H9 (cell line): ENCODE data around the gene IGLL1. TPM values are rescaled to one million over a fixed set of nuclear protein-coding genes. Genes with fewer than 3 reads are reported as not detected.

ENCODE experiments used
- DNase-seq: peaks from one replicate; pipeline ENCODE4 v3.0.0-alpha.2; 2017
- H2AFZ ChIP-seq: one replicate; pipeline ENCODE4 v1.6.1; 2013; ENCODE audit warnings: mild to moderate bottlenecking, low read length, control low read depth, moderate library complexity
- H2AK5ac ChIP-seq: 2 replicates; pipeline ENCODE4 v1.6.1; 2013; ENCODE audit warnings: low read length, control low read depth, mixed read lengths; ENCODE audit not compliant: insufficient read length
- H2BK120ac ChIP-seq: one replicate; pipeline ENCODE4 v1.6.1; 2013; ENCODE audit warnings: low read depth, mild to moderate bottlenecking, low read length, control low read depth, inconsistent platforms; ENCODE audit not compliant: poor library complexity, severe bottlenecking
- H2BK12ac ChIP-seq: 2 replicates; pipeline ENCODE4 v1.6.1; 2013; ENCODE audit warnings: low read length, control low read depth, mixed read lengths, low read depth; ENCODE audit not compliant: insufficient read length
- H2BK15ac ChIP-seq: 2 replicates; pipeline ENCODE4 v1.6.1; 2013; ENCODE audit warnings: low read depth, low read length, control low read depth
- H2BK20ac ChIP-seq: one replicate; pipeline ENCODE4 v1.6.1; 2013; ENCODE audit warnings: low read depth, mild to moderate bottlenecking, low read length, control low read depth, inconsistent platforms; ENCODE audit not compliant: poor library complexity, severe bottlenecking
- H2BK5ac ChIP-seq: 2 replicates; pipeline ENCODE4 v1.6.1; 2013; ENCODE audit warnings: low read length, control low read depth, mixed read lengths; ENCODE audit not compliant: insufficient read length
- H3K14ac ChIP-seq: 2 replicates; pipeline ENCODE4 v1.6.1; 2013; ENCODE audit warnings: low read length, control low read depth; ENCODE audit not compliant: insufficient read depth
- H3K18ac ChIP-seq: 2 replicates; pipeline ENCODE4 v1.6.1; 2013; ENCODE audit warnings: low read depth, mild to moderate bottlenecking, mixed read lengths, low read length, control low read depth; ENCODE audit not compliant: insufficient read length
- H3K23ac ChIP-seq: 2 replicates; pipeline ENCODE4 v1.6.1; 2013; ENCODE audit warnings: low read length, control low read depth, mixed read lengths, low read depth; ENCODE audit not compliant: insufficient read length
- H3K23me2 ChIP-seq: 2 replicates; pipeline ENCODE4 v1.6.1; 2013; ENCODE audit warnings: low read depth, mild to moderate bottlenecking, mixed read lengths, low read length, control low read depth; ENCODE audit not compliant: insufficient read length, poor library complexity, severe bottlenecking
- H3K27ac ChIP-seq: 2 replicates; pipeline ENCODE4 v1.5.1; 2013; ENCODE audit warnings: low read length, control low read depth, mixed read lengths, low read depth; ENCODE audit not compliant: insufficient read length
- H3K27me3 ChIP-seq: 2 replicates; pipeline ENCODE4 v1.6.1; 2013; ENCODE audit warnings: low read length, control low read depth, inconsistent platforms; ENCODE audit not compliant: insufficient read depth
- H3K4ac ChIP-seq: 2 replicates; pipeline ENCODE4 v1.6.1; 2013; ENCODE audit warnings: low read depth, mild to moderate bottlenecking, control low read depth, inconsistent platforms, low read length, moderate library complexity
- H3K4me1 ChIP-seq: 2 replicates; pipeline ENCODE4 v1.6.1; 2013; ENCODE audit warnings: low read length, control low read depth, inconsistent platforms; ENCODE audit not compliant: insufficient read depth
- H3K4me2 ChIP-seq: 2 replicates; pipeline ENCODE4 v1.6.1; 2013; ENCODE audit warnings: low read length, control low read depth, mixed read lengths; ENCODE audit not compliant: insufficient read length, insufficient read depth
- H3K56ac ChIP-seq: 2 replicates; pipeline ENCODE4 v1.6.1; 2013; ENCODE audit warnings: low read depth, mild to moderate bottlenecking, mixed read lengths, low read length, control low read depth; ENCODE audit not compliant: insufficient read length
- H3K79me1 ChIP-seq: 2 replicates; pipeline ENCODE4 v1.6.1; 2013; ENCODE audit warnings: low read depth, mild to moderate bottlenecking, moderate library complexity, low read length, control low read depth, inconsistent platforms; ENCODE audit not compliant: insufficient read depth, poor library complexity, severe bottlenecking
- H3K79me2 ChIP-seq: 2 replicates; pipeline ENCODE4 v1.6.1; 2013; ENCODE audit warnings: low read length, control low read depth, inconsistent platforms; ENCODE audit not compliant: insufficient read depth
- H3K9ac ChIP-seq: 2 replicates; pipeline ENCODE4 v1.6.1; 2013; ENCODE audit warnings: low read length, control low read depth, mixed read lengths; ENCODE audit not compliant: insufficient read length; ENCODE audit errors: extremely low read depth
- H3K9me3 ChIP-seq: one replicate; pipeline ENCODE4 v1.6.1; 2013; ENCODE audit warnings: low read depth, low read length, inconsistent platforms; ENCODE audit not compliant: control insufficient read depth
- H3T11ph ChIP-seq: one replicate; pipeline ENCODE4 v1.6.1; 2013; ENCODE audit warnings: mild to moderate bottlenecking, low read length, control low read depth, inconsistent platforms
- H4K20me1 ChIP-seq: one replicate; pipeline ENCODE4 v1.6.1; 2013; ENCODE audit not compliant: control insufficient read depth, insufficient read length, insufficient read depth
- H4K5ac ChIP-seq: 2 replicates; pipeline ENCODE4 v1.6.1; 2013; ENCODE audit warnings: low read depth, mild to moderate bottlenecking, mixed read lengths, low read length, control low read depth; ENCODE audit not compliant: insufficient read length
- H4K8ac ChIP-seq: replicated peaks from 2 replicates; pipeline ENCODE4 v1.6.1; 2013; ENCODE audit warnings: low read length, control low read depth, mixed read lengths, low read depth; ENCODE audit not compliant: insufficient read length
- H4K91ac ChIP-seq: 2 replicates; pipeline ENCODE4 v1.6.1; 2013; ENCODE audit warnings: low read depth, mild to moderate bottlenecking, moderate library complexity, mixed read lengths, low read length, control low read depth; ENCODE audit not compliant: insufficient read length
- H3K27ac Mint-ChIP-seq, 3 experiments: 2 replicates in 2 of 3; 3 replicates in 1 of 3; pipeline ENCODE4 v1.8.0; 2020 to 2021; ENCODE audit warnings: mixed read lengths in 3 of 3, mild to moderate bottlenecking in 1 of 3, moderate library complexity in 1 of 3
- H3K27me3 Mint-ChIP-seq: 2 replicates; pipeline ENCODE4 v1.8.0; 2021; ENCODE audit warnings: low read depth, mild to moderate bottlenecking, moderate library complexity, mixed read lengths
- H3K36me3 Mint-ChIP-seq, 3 experiments: 2 replicates in 2 of 3; 3 replicates in 1 of 3; pipeline ENCODE4 v1.8.0; 2020 to 2021; ENCODE audit warnings: low read depth in 3 of 3, mixed read lengths in 3 of 3; ENCODE audit not compliant: insufficient read depth in 1 of 3
- H3K4me1 Mint-ChIP-seq, 2 experiments: 2 replicates each; pipeline ENCODE4 v1.8.0; 2020; ENCODE audit warnings: mixed read lengths in 2 of 2
- H3K4me3 Mint-ChIP-seq, 2 experiments: 2 replicates in 1 of 2; 3 replicates in 1 of 2; pipeline ENCODE4 v1.8.0; 2020 to 2021; ENCODE audit warnings: mild to moderate bottlenecking in 2 of 2, mixed read lengths in 2 of 2, moderate library complexity in 1 of 2
- H3K9me3 Mint-ChIP-seq, 2 experiments: 2 replicates in 1 of 2; 3 replicates in 1 of 2; pipeline ENCODE4 v1.8.0; 2020; ENCODE audit warnings: mild to moderate bottlenecking in 2 of 2, mixed read lengths in 2 of 2, moderate library complexity in 1 of 2
- WGBS: extraction: QIAGEN DNeasy Blood & Tissue Kit; methylation state at CpG from one replicate; pipeline ENCODE4 v1.1.7; 2013; ENCODE audit warnings: missing lambda C conversion rate, low lambda C conversion rate, mixed read lengths; ENCODE audit not compliant: insufficient read length; ENCODE audit errors: extremely low coverage; 5-methylcytosine and 5-hydroxymethylcytosine counted together
- total RNA-seq: library from RNA; stranded (reverse); gene quantifications from 2 replicates; pipeline ENCODE4 v1.2.1, GENCODE V29; 2021
- TF ChIP-seq, protein P1 (sequence below): fragments of 200-600 bp; sonication (generic); conservative IDR thresholded peaks from 3 replicates; pipeline ENCODE4 v1.8.0; 2021; ENCODE audit warnings: antibody characterized with exemption, mild to moderate bottlenecking

The IGLL1 gene
- total RNA-seq, 1 experiment from 2014 or later = not detected

DNA sequence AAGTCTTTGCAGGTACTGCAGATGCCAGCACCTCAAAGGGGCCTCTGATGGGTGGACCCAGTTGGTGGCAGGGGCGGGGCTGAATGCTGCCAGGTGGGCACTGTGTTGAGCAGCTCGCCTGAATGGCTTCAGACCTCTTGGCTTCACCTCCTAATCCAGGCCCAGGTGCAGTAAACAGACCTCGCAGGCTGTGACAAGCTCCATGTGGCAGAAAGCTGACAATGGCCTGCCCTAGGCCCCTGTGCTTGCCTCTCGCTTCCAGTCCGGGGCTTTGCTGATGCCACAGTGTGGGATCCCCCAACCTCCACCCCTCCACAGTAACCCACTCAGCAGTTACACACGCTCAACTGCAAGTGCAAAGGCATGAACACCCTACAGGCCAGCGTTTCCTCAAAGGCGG lies 9.4 kb downstream of the IGLL1 start:
- Mint-ChIP-seq H3K27ac (no peak overlapping the region), H3K4me1 (peaks cover 11 to 13% of the 10 kb centered on the region in 2 experiments), H3K27me3 (peaks cover 89% of the 10 kb centered on the region), H3K36me3 (peaks cover 0 to 4% (median 0%) of the 10 kb centered on the region in 3 experiments; a peak in 1 of 7 replicates), H3K9me3 (peaks cover 3 to 7% of the 10 kb centered on the region in 2 experiments; a peak in 4 of 5 replicates), H3K4me3 (no peak overlapping the region)
- H2BK20ac ChIP-seq = no peak overlapping the region
- H3K23ac ChIP-seq = no peak overlapping the region
- no peak overlapping the region for H4K91ac ChIP-seq
- H2BK120ac ChIP-seq = no peak overlapping the region
- H3K9me3 ChIP-seq = no peaks in the 10 kb centered on the region
- H2AFZ ChIP-seq = no peak overlapping the region
- H3T11ph ChIP-seq = no peak overlapping the region
- no peak overlapping the region for H3K56ac ChIP-seq
- H4K5ac ChIP-seq = no peak overlapping the region
- no peak overlapping the region for H2BK5ac ChIP-seq
- no peak overlapping the region for H2BK15ac ChIP-seq
- peaks cover 9% of the 10 kb centered on the region for H3K23me2 ChIP-seq
- no peak for DNase-seq
- H3K4me2 ChIP-seq = no peak overlapping the region
- WGBS = no CpG with 5 or more reads among the region's 8 CpGs
- no peak overlapping the region for H3K14ac ChIP-seq
- no peak overlapping the region for H3K4ac ChIP-seq
- H4K20me1 ChIP-seq = no peaks in the 10 kb centered on the region
- H3K27ac ChIP-seq = no peak overlapping the region
- H3K9ac ChIP-seq = no peak overlapping the region
- H2AK5ac ChIP-seq = no peak overlapping the region
- no peak overlapping the region for H3K18ac ChIP-seq
- no peaks in the 10 kb centered on the region for H3K79me2 ChIP-seq
- H4K8ac ChIP-seq = no peak overlapping the region
- no peaks in the 10 kb centered on the region for H3K79me1 ChIP-seq
- H3K4me1 ChIP-seq = no peaks in the 10 kb centered on the region; the same call in 1 of the 2 replicates
- no peak overlapping the region for H2BK12ac ChIP-seq
- H3K27me3 ChIP-seq = peaks cover 7% of the 10 kb centered on the region; the same call in 1 of the 2 replicates
- TF ChIP-seq, protein P1, sequence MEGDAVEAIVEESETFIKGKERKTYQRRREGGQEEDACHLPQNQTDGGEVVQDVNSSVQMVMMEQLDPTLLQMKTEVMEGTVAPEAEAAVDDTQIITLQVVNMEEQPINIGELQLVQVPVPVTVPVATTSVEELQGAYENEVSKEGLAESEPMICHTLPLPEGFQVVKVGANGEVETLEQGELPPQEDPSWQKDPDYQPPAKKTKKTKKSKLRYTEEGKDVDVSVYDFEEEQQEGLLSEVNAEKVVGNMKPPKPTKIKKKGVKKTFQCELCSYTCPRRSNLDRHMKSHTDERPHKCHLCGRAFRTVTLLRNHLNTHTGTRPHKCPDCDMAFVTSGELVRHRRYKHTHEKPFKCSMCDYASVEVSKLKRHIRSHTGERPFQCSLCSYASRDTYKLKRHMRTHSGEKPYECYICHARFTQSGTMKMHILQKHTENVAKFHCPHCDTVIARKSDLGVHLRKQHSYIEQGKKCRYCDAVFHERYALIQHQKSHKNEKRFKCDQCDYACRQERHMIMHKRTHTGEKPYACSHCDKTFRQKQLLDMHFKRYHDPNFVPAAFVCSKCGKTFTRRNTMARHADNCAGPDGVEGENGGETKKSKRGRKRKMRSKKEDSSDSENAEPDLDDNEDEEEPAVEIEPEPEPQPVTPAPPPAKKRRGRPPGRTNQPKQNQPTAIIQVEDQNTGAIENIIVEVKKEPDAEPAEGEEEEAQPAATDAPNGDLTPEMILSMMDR = no peak
